B cell (primary cell): Measurements from ENCODE around the gene NOTCH3. TPM values are rescaled to one million over a fixed set of nuclear protein-coding genes. Genes with fewer than 3 reads are reported as not detected.

Experiments
- ATAC-seq: fragments of 200-7000 bp; cut with Tn5 transposase; one replicate; pipeline ENCODE4 v1.10.0; 2021; ENCODE audit warnings: low read depth, mild to moderate bottlenecking, moderate number of reproducible peaks, moderate library complexity
- CTCF ChIA-PET: fragments of 350-600 bp; sonication (Branson Sonifier 250); formaldehyde crosslinking; loops from one replicate; lab custom pipeline; 2021; ENCODE audit warnings: antibody characterized with exemption, inconsistent platforms; lab: Charles Lee
- POLR2A ChIA-PET: fragments of 350-600 bp; sonication (Branson Sonifier 250); formaldehyde crosslinking; loops from one replicate; lab custom pipeline; 2021; ENCODE audit warnings: antibody characterized with exemption; lab: Charles Lee
- DNase-seq: peaks from one replicate; pipeline ENCODE4 v3.0.0; 2013
- H2AFZ ChIP-seq: 2 replicates; pipeline ENCODE4 v1.6.1; 2012; ENCODE audit warnings: mild to moderate bottlenecking, low read depth, low read length; ENCODE audit not compliant: insufficient read depth, poor library complexity, severe bottlenecking
- H3K27ac ChIP-seq, 2 donors: 1 replicate in 1 of 2; 2 replicates in 1 of 2; pipeline ENCODE4 v1.5.1; 2012 to 2013; ENCODE audit warnings: low read length in 2 of 2, mild to moderate bottlenecking in 2 of 2, moderate library complexity in 1 of 2
- H3K27me3 ChIP-seq, 4 experiments: fragments of 200-600 bp in 1 of 4; sonication (generic) in 1 of 4; replicated peaks in 1 of 4; 1 replicate in 2 of 4; 2 replicates in 2 of 4; pipeline versions ENCODE4 v1.6.1 to v1.7.0; 2013 to 2016; ENCODE audit warnings: low read length in 3 of 4, mild to moderate bottlenecking in 2 of 4, mixed read lengths in 1 of 4, moderate library complexity in 1 of 4; ENCODE audit not compliant: insufficient read depth in 4 of 4, control insufficient read depth in 3 of 4; ENCODE audit errors: control extremely low read depth in 1 of 4
- H3K36me3 ChIP-seq, 2 experiments: replicated peaks in 1 of 2; 1 replicate in 1 of 2; 2 replicates in 1 of 2; pipeline versions ENCODE4 v1.6.1 to v1.7.1; 2013; ENCODE audit warnings: low read length in 1 of 2; ENCODE audit not compliant: insufficient read depth in 2 of 2, control insufficient read depth in 1 of 2; ENCODE audit errors: control extremely low read depth in 1 of 2, extremely low read depth in 1 of 2
- H3K4me1 ChIP-seq, 2 donors: fragments of 200-600 bp in 1 of 2; sonication (generic) in 1 of 2; 1 replicate in 1 of 2; 2 replicates in 1 of 2; pipeline versions ENCODE4 v1.5.1 to v1.6.1; 2013 to 2017; ENCODE audit warnings: low read length in 2 of 2; ENCODE audit not compliant: control insufficient read depth in 2 of 2, insufficient read depth in 2 of 2
- H3K4me2 ChIP-seq: replicated peaks from 2 replicates; pipeline ENCODE3; 2012; ENCODE audit warnings: mild to moderate bottlenecking, low read depth, low read length; ENCODE audit not compliant: poor library complexity, severe bottlenecking
- H3K4me3 ChIP-seq, 5 experiments: fragments of 200-600 bp in 1 of 5; sonication (generic) in 1 of 5; 1 replicate in 3 of 5; 2 replicates in 2 of 5; pipeline versions ENCODE4 v1.5.1 to v1.7.0; 2011 to 2016; ENCODE audit warnings: low read length in 4 of 5, mild to moderate bottlenecking in 4 of 5, low read depth in 2 of 5, control low read depth in 1 of 5, moderate library complexity in 1 of 5; ENCODE audit not compliant: insufficient read depth in 1 of 5; ENCODE audit errors: control extremely low read depth in 1 of 5, extremely low read depth in 1 of 5
- H3K79me2 ChIP-seq: fragments of 200-600 bp; sonication (generic); one replicate; pipeline ENCODE4 v1.6.0; 2016; ENCODE audit warnings: low read length; ENCODE audit not compliant: control insufficient read depth, insufficient read depth
- H3K9ac ChIP-seq: fragments of 200-600 bp; sonication (generic); 2 replicates; pipeline ENCODE4 v1.6.1; 2017; ENCODE audit warnings: mild to moderate bottlenecking, low read length, moderate library complexity
- H3K9me3 ChIP-seq, 3 donors: one replicate each; pipeline versions ENCODE4 v1.6.1 to v1.7.1; 2013; ENCODE audit warnings: low read length in 2 of 3; ENCODE audit not compliant: control insufficient read depth in 2 of 3, insufficient read depth in 1 of 3; ENCODE audit errors: control extremely low read depth in 1 of 3
- H4K20me1 ChIP-seq: 2 replicates; pipeline ENCODE4 v1.6.0; 2012; ENCODE audit warnings: mild to moderate bottlenecking, low read length; ENCODE audit not compliant: insufficient read depth, control insufficient read depth, poor library complexity, severe bottlenecking
- H3K27ac Mint-ChIP-seq: one replicate; pipeline ENCODE4 v1.8.0; 2021; ENCODE audit warnings: mixed read lengths
- H3K27me3 Mint-ChIP-seq: one replicate; pipeline ENCODE4 v1.8.0; 2021; ENCODE audit warnings: mixed read lengths
- H3K4me1 Mint-ChIP-seq: one replicate; pipeline ENCODE4 v1.8.0; 2021; ENCODE audit warnings: mixed read lengths
- H3K4me3 Mint-ChIP-seq: one replicate; pipeline ENCODE4 v1.8.0; 2021; ENCODE audit warnings: mixed read lengths
- H3K9me3 Mint-ChIP-seq: one replicate; pipeline ENCODE4 v1.8.0; 2022; ENCODE audit warnings: mixed read lengths; ENCODE audit not compliant: insufficient read depth
- EZH2 ChIP-seq: IDR thresholded peaks from 2 replicates; pipeline ENCODE4 v1.6.1; 2012; ENCODE audit warnings: borderline replicate concordance, low read depth, mild to moderate bottlenecking, moderate library complexity, low read length; ENCODE audit not compliant: insufficient read depth, poor library complexity, severe bottlenecking
- WGBS: methylation state at CpG from one replicate; pipeline ENCODE4 v1.1.5; 2013; ENCODE audit warnings: missing lambda C conversion rate; ENCODE audit not compliant: insufficient coverage; 5-methylcytosine and 5-hydroxymethylcytosine counted together
- intact Hi-C: fragments of 100-400 bp; cut with micrococcal nuclease; formaldehyde crosslinking; loops from one replicate; pipeline ENCODE4 v1.10.0; 2022
- polyA plus RNA-seq: library from polyadenylated mRNA; depleted of rRNA; stranded (reverse); fragments of >200 nt; gene quantifications from 2 replicates; pipeline ENCODE4 v1.2.3, GENCODE V29; 2012
- total RNA-seq, 2 donors: library from RNA; stranded (reverse); fragments of 120-200 nt in 1 of 2; gene quantifications; 1 replicate in 1 of 2; 2 replicates in 1 of 2; pipeline versions ENCODE4 v1.2.3 to v1.2.4, GENCODE V29; 2013 to 2022
- TF ChIP-seq, protein P1 (sequence below): fragments of 200-600 bp; IDR thresholded peaks from one replicate; pipeline ENCODE4 v1.8.0; 2022; ENCODE audit warnings: antibody characterized with exemption, mild to moderate bottlenecking

NOTCH3 gene
- total and polyA plus RNA-seq, 2 donors (not counting 1 experiment from before 2014, with no cell fraction given) = 0.01 to 0.05 TPM

DNA sequence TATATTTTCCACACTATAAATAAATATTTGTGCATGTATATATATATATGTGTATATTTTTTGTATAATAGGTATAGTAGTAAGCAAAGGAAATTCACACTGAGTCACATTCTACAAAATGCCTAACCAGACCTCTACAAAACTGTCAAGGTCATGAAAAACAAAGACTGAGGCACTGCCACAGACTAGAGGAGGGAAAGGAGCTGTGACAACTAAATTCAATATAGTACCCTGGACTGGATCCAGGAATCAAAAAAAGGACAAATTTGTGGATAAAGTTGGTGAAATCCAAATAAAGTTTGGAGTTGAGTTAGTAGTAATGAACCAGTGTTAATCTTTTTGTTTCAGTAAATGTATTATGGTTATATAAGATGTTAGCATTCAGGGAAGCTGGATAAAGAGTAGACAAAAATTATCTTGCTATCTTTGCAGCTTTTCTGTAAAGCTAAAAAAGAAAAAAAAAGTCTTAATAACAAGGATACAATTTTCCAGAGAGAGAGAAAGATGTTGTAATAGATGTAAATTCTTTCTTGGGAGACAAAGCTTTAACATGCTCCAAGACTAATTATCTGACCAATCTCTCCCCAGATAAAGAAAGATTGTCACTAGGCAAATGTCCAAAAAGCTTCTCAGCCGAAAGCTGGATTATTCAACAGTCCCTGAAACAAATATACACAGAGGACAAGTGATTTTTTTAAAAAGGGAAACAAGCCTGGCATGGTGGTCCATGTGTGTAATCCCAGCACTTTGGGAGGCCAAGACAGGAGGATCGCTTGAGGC is 74.5 kb downstream of the NOTCH3 start:
- Histone ChIP-seq H4K20me1 (peaks cover 8% of the 10 kb centered on the region), H3K4me3 (peak overlapping the region in 4 of 5 experiments; percentile 83 to 87 (median 85)), H3K9ac (peak overlapping the region; percentile 93), H3K36me3 (peaks cover 0 to 6% of the 10 kb centered on the region in 2 experiments), H3K27ac (no peak overlapping the region), H2AFZ (peak overlapping the region; percentile 89), H3K4me2 (peak overlapping the region; percentile 86), H3K9me3 (no peaks in the 10 kb centered on the region), H3K27me3 (no peaks in the 10 kb centered on the region), H3K79me2 (peaks cover 5% of the 10 kb centered on the region), H3K4me1 (peaks cover 10 to 12% of the 10 kb centered on the region in 2 donors)
- POLR2A ChIA-PET = no interaction called here
- H3K4me1 Mint-ChIP-seq = peaks cover 19% of the 10 kb centered on the region
- H3K9me3 Mint-ChIP-seq = no peaks in the 10 kb centered on the region
- no peak overlapping the region for H3K27ac Mint-ChIP-seq
- ATAC-seq (no peak), DNase-seq (no peak)
- H3K4me3 Mint-ChIP-seq = no peak overlapping the region
- WGBS = 100% methylated on average over 1 of the region's 2 CpGs
- TF ChIP-seq, protein P1, sequence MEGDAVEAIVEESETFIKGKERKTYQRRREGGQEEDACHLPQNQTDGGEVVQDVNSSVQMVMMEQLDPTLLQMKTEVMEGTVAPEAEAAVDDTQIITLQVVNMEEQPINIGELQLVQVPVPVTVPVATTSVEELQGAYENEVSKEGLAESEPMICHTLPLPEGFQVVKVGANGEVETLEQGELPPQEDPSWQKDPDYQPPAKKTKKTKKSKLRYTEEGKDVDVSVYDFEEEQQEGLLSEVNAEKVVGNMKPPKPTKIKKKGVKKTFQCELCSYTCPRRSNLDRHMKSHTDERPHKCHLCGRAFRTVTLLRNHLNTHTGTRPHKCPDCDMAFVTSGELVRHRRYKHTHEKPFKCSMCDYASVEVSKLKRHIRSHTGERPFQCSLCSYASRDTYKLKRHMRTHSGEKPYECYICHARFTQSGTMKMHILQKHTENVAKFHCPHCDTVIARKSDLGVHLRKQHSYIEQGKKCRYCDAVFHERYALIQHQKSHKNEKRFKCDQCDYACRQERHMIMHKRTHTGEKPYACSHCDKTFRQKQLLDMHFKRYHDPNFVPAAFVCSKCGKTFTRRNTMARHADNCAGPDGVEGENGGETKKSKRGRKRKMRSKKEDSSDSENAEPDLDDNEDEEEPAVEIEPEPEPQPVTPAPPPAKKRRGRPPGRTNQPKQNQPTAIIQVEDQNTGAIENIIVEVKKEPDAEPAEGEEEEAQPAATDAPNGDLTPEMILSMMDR = no peak
- no peak for TF ChIP-seq EZH2
- peaks cover 9% of the 10 kb centered on the region for H3K27me3 Mint-ChIP-seq
- intact Hi-C loops = loop anchor here (5.0 to 10.0 kb wide), 3 partner anchors 206 to 1071 kb away; partner anchors contain the start of genes AP1M1, BRD4 and NDUFB7
- CTCF ChIA-PET = interaction anchor here (0.7 to 1.3 kb wide), 4 partner anchors 23 to 429 kb away, joined by 3 to 6 read pairs (median 4); no protein-coding TSS in a partner anchor
